ENCODE results near the gene CCDC191.

- TF ChIP-seq POLR2A (IDR thresholded peaks at IDR 0.05) (no peak), CTCF (IDR thresholded peaks at IDR 0.05) (no peak)
Observed at GRCh38 chr3:114081037-114081436, 24.7 kb upstream of the CCDC191 start.

All from uterus (tissue), 2 donors.